ENCODE measurements around the gene OMP.

DNA sequence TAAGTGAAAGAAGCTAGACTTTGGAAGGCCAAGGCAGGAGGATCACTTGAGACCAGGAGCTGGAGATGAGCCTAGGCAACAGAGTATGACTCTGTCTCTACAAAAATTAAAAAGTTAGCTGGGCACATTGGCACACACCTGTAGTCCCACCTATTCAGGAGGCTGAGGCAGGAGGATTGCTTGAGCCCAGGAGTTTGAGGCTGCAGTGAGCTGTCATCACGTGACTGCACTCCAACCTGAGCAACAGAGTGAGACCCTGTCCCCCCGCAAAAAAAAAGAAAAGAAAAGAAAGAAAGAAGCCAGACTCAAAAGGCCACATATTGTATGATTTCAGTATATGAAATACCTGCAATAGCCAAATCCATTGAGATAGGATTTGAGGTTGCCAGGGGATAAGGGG, 43.7 kb upstream of the OMP start:
- TF ChIP-seq, protein P1, sequence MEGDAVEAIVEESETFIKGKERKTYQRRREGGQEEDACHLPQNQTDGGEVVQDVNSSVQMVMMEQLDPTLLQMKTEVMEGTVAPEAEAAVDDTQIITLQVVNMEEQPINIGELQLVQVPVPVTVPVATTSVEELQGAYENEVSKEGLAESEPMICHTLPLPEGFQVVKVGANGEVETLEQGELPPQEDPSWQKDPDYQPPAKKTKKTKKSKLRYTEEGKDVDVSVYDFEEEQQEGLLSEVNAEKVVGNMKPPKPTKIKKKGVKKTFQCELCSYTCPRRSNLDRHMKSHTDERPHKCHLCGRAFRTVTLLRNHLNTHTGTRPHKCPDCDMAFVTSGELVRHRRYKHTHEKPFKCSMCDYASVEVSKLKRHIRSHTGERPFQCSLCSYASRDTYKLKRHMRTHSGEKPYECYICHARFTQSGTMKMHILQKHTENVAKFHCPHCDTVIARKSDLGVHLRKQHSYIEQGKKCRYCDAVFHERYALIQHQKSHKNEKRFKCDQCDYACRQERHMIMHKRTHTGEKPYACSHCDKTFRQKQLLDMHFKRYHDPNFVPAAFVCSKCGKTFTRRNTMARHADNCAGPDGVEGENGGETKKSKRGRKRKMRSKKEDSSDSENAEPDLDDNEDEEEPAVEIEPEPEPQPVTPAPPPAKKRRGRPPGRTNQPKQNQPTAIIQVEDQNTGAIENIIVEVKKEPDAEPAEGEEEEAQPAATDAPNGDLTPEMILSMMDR (IDR thresholded peaks at IDR 0.05) = no peak
- TF ChIP-seq POLR2A (IDR thresholded peaks at IDR 0.05) (no peak), POLR2AphosphoS5 (IDR thresholded peaks at IDR 0.05) (no peak)
